A549 treated with GW870086 at 1 μM for 4 hours (cell line): ENCODE measurements around the gene MTG2. TPM values are rescaled to one million over a fixed set of nuclear protein-coding genes. Genes with fewer than 3 reads are reported as not detected.

Experiments
- total RNA-seq: library from RNA; stranded (reverse); fragments of 200-300 nt; extraction: Qiagen RNA extraction; gene quantifications from 5 replicates; pipeline ENCODE4 v1.2.3, GENCODE V29; 2022; ENCODE audit warnings: low read depth

The MTG2 gene, protein sequence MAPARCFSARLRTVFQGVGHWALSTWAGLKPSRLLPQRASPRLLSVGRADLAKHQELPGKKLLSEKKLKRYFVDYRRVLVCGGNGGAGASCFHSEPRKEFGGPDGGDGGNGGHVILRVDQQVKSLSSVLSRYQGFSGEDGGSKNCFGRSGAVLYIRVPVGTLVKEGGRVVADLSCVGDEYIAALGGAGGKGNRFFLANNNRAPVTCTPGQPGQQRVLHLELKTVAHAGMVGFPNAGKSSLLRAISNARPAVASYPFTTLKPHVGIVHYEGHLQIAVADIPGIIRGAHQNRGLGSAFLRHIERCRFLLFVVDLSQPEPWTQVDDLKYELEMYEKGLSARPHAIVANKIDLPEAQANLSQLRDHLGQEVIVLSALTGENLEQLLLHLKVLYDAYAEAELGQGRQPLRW
- 30.7 to 39.4 TPM (median 36.4 TPM) in 5 replicates for total RNA-seq

DNA sequence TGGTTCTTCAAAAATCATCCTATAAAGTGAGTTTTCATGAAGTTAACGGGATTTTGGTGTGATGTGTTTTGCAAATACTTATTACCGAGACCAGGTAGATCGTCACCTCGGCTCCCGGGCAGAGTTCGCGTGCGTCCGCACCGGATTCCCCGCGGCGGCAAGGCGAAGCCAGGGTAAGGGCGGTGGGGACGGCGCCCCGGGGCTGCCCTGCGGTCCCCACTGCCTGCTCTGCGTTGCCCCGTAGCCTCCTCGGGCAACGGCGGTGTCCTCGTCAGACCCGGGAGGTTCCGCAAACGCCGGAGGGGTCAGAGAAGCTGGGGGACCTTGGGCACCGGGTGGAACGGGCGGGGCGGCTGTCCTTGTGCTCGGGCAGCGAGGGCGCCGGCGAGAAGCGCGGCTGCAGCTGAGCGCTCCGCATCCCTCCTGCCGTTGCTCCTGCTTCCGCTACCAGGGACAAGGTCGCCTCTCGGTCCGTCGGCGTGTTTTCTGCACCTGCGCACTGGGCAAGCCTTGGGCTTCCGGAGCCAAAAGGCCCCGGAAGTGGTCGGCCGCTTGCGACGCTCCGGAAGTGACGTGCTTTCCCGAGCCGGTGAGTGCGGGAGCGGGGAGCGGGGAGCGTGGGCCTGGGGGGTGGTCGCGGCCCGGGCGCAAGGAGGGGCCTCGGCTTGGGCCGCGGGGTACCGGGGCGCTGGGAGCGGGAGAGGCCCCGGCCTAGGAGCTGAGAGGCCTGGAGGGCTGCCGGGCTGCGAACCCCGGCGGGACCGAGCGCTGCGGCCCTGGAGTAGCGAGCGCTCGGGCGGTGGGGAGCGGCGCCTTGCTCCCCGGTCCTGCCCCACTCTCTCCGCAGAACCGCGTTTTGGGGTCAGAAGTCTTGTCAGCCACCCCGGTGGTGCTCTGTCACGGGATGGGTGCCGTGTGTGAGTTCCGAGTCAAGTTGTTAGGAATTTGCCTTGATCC lies at the start of gene MTG2:
MTG2 (plus strand) TSS at position 560 of the 957 bp plus-strand sequence. CDS start 10,393 bp downstream, outside the sequence.

GRCh38 chr20:62143081-62143956 lies 39.5 kb upstream of the MTG2 start, which contains the start of the genes PSMA7 and SS18L1:
TSS of gene PSMA7 (minus strand) at chr20:62143394. CDS start at chr20:62143303, 91 bp downstream.
TSS of gene SS18L1 (plus strand) at chr20:62143769. CDS start at chr20:62143821, 52 bp downstream.

GRCh38 chr20:62219992-62220665 lies 37.3 kb downstream of the MTG2 start, which contains the start of gene HRH3:
TSS of gene HRH3 (minus strand) at chr20:62220278. CDS start at chr20:62219970, 308 bp downstream.

GRCh38 chr20:62237801-62238568 lies 55.2 kb downstream of the MTG2 start, which contains the start of gene OSBPL2:
TSS of gene OSBPL2 (plus strand) at chr20:62238521. CDS start at chr20:62256185, 17,664 bp downstream.

Other genes starting within 250 kb of the MTG2 start
- 16.4 to 19.3 TPM (median 18.1 TPM) in 5 replicates for gene TAF4, start 117.1 kb upstream of the MTG2 start, total RNA-seq
- 21.2 to 25.4 TPM (median 23.8 TPM) in 5 replicates for gene LSM14B, start 60.6 kb upstream of the MTG2 start, total RNA-seq
- gene PSMA7, start 39.6 kb upstream of the MTG2 start, total RNA-seq = 517 to 577 TPM (median 558 TPM) in 5 replicates
- gene SS18L1, start 39.3 kb upstream of the MTG2 start, total RNA-seq = 6.6 to 11.2 TPM (median 8.8 TPM) in 5 replicates
- not detected in 5 replicates for gene HRH3, start 37.2 kb downstream of the MTG2 start, total RNA-seq
- gene OSBPL2, start 55.5 kb downstream of the MTG2 start, total RNA-seq = 16.4 to 23.5 TPM (median 20.9 TPM) in 5 replicates
- gene ADRM1, start 120.0 kb downstream of the MTG2 start, total RNA-seq = 156 to 190 TPM (median 184 TPM) in 5 replicates
- gene LAMA5, start 184.3 kb downstream of the MTG2 start, total RNA-seq = 311 to 502 TPM (median 462 TPM) in 5 replicates
- 2,665 to 3,127 TPM (median 2,845 TPM) in 5 replicates for gene RPS21, start 204.1 kb downstream of the MTG2 start, total RNA-seq
- 4.2 to 6.4 TPM (median 5.8 TPM) in 5 replicates for gene CABLES2, start 224.3 kb downstream of the MTG2 start, total RNA-seq
- gene RBBP8NL, start 244.5 kb downstream of the MTG2 start, total RNA-seq = 0.25 to 0.80 TPM (median 0.66 TPM) in 5 replicates